GM23338 (cell line): ENCODE data around the gene CYP4Z1. TPM values are rescaled to one million over a fixed set of nuclear protein-coding genes. Genes with fewer than 3 reads are reported as not detected.
A peak's percentile ranks its signal among the peaks of the same experiment; 100 is the strongest.

ENCODE experiments used
- ATAC-seq: fragments of 200-7000 bp; cut with Tn5 transposase; 3 replicates; pipeline ENCODE4 v1.9.1; 2020
- DNase-seq: peaks from one replicate; pipeline ENCODE4 v3.0.0-alpha.2; 2015; ENCODE audit warnings: low spot score
- H2AFZ ChIP-seq: fragments of 200-600 bp; sonication (generic); 2 replicates; pipeline ENCODE4 v1.8.0; 2016; ENCODE audit warnings: antibody characterized with exemption, mild to moderate bottlenecking, moderate library complexity
- H3F3A ChIP-seq: fragments of 200-600 bp; sonication (generic); replicated peaks from 2 replicates; pipeline ENCODE4 v1.8.0; 2017; ENCODE audit warnings: antibody characterized with exemption, mixed run types, low read depth
- H3K27ac ChIP-seq: fragments of 200-600 bp; sonication (generic); 2 replicates; pipeline ENCODE4 v1.6.1; 2016; ENCODE audit warnings: low read depth
- H3K27me3 ChIP-seq: fragments of 200-600 bp; sonication (generic); 2 replicates; pipeline ENCODE4 v1.8.0; 2016; ENCODE audit warnings: mild to moderate bottlenecking, mixed run types, moderate library complexity; ENCODE audit not compliant: insufficient read depth
- H3K36me3 ChIP-seq: fragments of 200-600 bp; sonication (generic); 2 replicates; pipeline ENCODE4 v1.8.0; 2016; ENCODE audit warnings: mild to moderate bottlenecking; ENCODE audit not compliant: insufficient read depth
- H3K4me1 ChIP-seq: fragments of 200-600 bp; sonication (generic); 2 replicates; pipeline ENCODE4 v1.8.0; 2016; ENCODE audit warnings: mild to moderate bottlenecking, moderate library complexity; ENCODE audit not compliant: insufficient read depth
- H3K4me2 ChIP-seq: fragments of 200-600 bp; sonication (generic); 2 replicates; pipeline ENCODE4 v1.7.1; 2017; ENCODE audit warnings: mixed run types
- H3K4me3 ChIP-seq: fragments of 200-600 bp; sonication (generic); 2 replicates; pipeline ENCODE4 v1.6.1; 2016; ENCODE audit warnings: mixed run types
- H3K79me2 ChIP-seq: fragments of 200-600 bp; sonication (generic); replicated peaks from 2 replicates; pipeline ENCODE4 v1.8.0; 2017; ENCODE audit warnings: mild to moderate bottlenecking; ENCODE audit not compliant: insufficient read depth
- H3K9me2 ChIP-seq: fragments of 200-600 bp; sonication (generic); 2 replicates; pipeline ENCODE4 v1.8.0; 2017; ENCODE audit not compliant: insufficient read depth
- H4K20me1 ChIP-seq: fragments of 200-600 bp; sonication (generic); replicated peaks from 2 replicates; pipeline ENCODE4 v1.8.0; 2017; ENCODE audit warnings: mild to moderate bottlenecking; ENCODE audit not compliant: insufficient read depth
- H3K27ac Mint-ChIP-seq: 2 replicates; pipeline ENCODE4 v1.8.0; 2020; ENCODE audit warnings: inconsistent platforms, mild to moderate bottlenecking, moderate library complexity, mixed read lengths
- H3K27me3 Mint-ChIP-seq: 3 replicates; pipeline ENCODE4 v1.8.0; 2022; ENCODE audit warnings: low read depth, mild to moderate bottlenecking, moderate library complexity, mixed read lengths, inconsistent platforms; ENCODE audit not compliant: insufficient read depth, poor library complexity
- H3K36me3 Mint-ChIP-seq: 3 replicates; pipeline ENCODE4 v1.8.0; 2021; ENCODE audit warnings: low read depth, mild to moderate bottlenecking, inconsistent platforms, moderate library complexity, mixed read lengths
- H3K4me1 Mint-ChIP-seq: 3 replicates; pipeline ENCODE4 v1.8.0; 2020; ENCODE audit warnings: mild to moderate bottlenecking, inconsistent platforms, mixed read lengths
- H3K4me3 Mint-ChIP-seq: 3 replicates; pipeline ENCODE4 v1.8.0; 2021; ENCODE audit warnings: moderate library complexity, mild to moderate bottlenecking, inconsistent platforms, mixed read lengths
- H3K9me3 Mint-ChIP-seq: 3 replicates; pipeline ENCODE4 v1.8.0; 2020; ENCODE audit warnings: moderate library complexity, mild to moderate bottlenecking, inconsistent platforms, mixed read lengths
- CREB1 ChIP-seq: fragments of 250-450 bp; sonication (Bioruptor Pico); IDR thresholded peaks from 2 replicates; pipeline ENCODE4 v1.5.0; 2020; ENCODE audit warnings: low read depth, mild to moderate bottlenecking, moderate library complexity
- CTCF ChIP-seq, 2 experiments: fragments of 200-600 bp in 1 of 2; sonication (generic) in 1 of 2; conservative IDR thresholded peaks; 2 replicates each; pipeline versions ENCODE4 v1.5.1 to v1.6.1; 2016 to 2017; ENCODE audit warnings: antibody characterized with exemption in 2 of 2, low read depth in 2 of 2, mild to moderate bottlenecking in 2 of 2, moderate library complexity in 1 of 2
- EZH2phosphoT487 ChIP-seq: fragments of 200-600 bp; sonication (generic); IDR thresholded peaks from one replicate; pipeline ENCODE4 v1.8.1; 2018; ENCODE audit warnings: antibody characterized with exemption; ENCODE audit not compliant: unreplicated experiment
- JUNB ChIP-seq: IDR thresholded peaks from one replicate; pipeline ENCODE4 v1.6.1; 2016; ENCODE audit warnings: antibody characterized with exemption; ENCODE audit not compliant: unreplicated experiment
- POLR2AphosphoS5 ChIP-seq: IDR thresholded peaks from 2 replicates; pipeline ENCODE4 v1.6.1; 2016; ENCODE audit warnings: antibody characterized with exemption, low read depth
- ZNF331 ChIP-seq: fragments of 250-450 bp; sonication (Bioruptor Pico); IDR thresholded peaks from 2 replicates; pipeline ENCODE4 v1.5.0; 2020; ENCODE audit warnings: low read depth, mild to moderate bottlenecking, moderate library complexity
- ZNF462 ChIP-seq: fragments of 250-450 bp; sonication (Bioruptor Pico); IDR thresholded peaks from 2 replicates; pipeline ENCODE4 v1.5.0; 2020; ENCODE audit warnings: mild to moderate bottlenecking, moderate library complexity
- polyA plus RNA-seq: library from polyadenylated mRNA; unstranded; fragments of >200 nt; fragmentation: Nextera tagmentation; extraction: Ambion mirVana; gene quantifications from 2 replicates; pipeline ENCODE4 v1.2.1, GENCODE V29; 2016
- total RNA-seq: library from RNA; depleted of rRNA; stranded (reverse); fragments of >200 nt; shearing (Covaris generic); gene quantifications from 2 replicates; pipeline ENCODE4 v1.2.3, GENCODE V29; 2014

The CYP4Z1 gene
- total and polyA plus RNA-seq, 2 experiments from 2014 or later: not detected

GRCh38 chr1:47023268-47024140, 43.5 kb upstream of the CYP4Z1 start, which contains the start of gene CYP4X1:
CYP4X1 (plus strand) TSS chr1:47023669; CDS start chr1:47023818, 149 bp downstream.
- Histone ChIP-seq H3F3A (0 out of 2 replicates have a peak, but pooled peaks cover 4% of the 10 kb centered on the region), H3K4me3 (peak within 1 kb of the TSS; percentile 85), H3K9me2 (no peaks in the 10 kb centered on the region), H3K36me3 (no peaks in the 10 kb centered on the region), H2AFZ (peak within 1 kb of the TSS; percentile 98), H3K27me3 (peaks cover 27% of the 10 kb centered on the region), H3K27ac (no peak within 1 kb of the TSS), H3K4me1 (peaks cover 24% of the 10 kb centered on the region), H3K79me2 (no peaks in the 10 kb centered on the region), H4K20me1 (no peaks in the 10 kb centered on the region), H3K4me2 (peak within 1 kb of the TSS; percentile 86)
- H3K4me3 Mint-ChIP-seq: peak within 1 kb of the TSS; percentile 76
- DNase-seq (peak; percentile 71), ATAC-seq (peak; percentile 94)
- H3K4me1 Mint-ChIP-seq: peaks cover 28% of the 10 kb centered on the region
- no peak for TF ChIP-seq POLR2AphosphoS5
- peak in 1 of 2 experiments; percentile 11; a peak in 1 of 4 replicates for TF ChIP-seq CTCF (conservative IDR thresholded peaks at IDR 0.05; ENCODE audit: low read depth in 2 of 2)
- no peaks in the 10 kb centered on the region for H3K9me3 Mint-ChIP-seq
- H3K27me3 Mint-ChIP-seq: peaks cover 11% of the 10 kb centered on the region
- H3K27ac Mint-ChIP-seq: no peak within 1 kb of the TSS
- H3K36me3 Mint-ChIP-seq: no peaks in the 10 kb centered on the region

GRCh38 chr1:47024141-47024801, 42.8 kb upstream of the CYP4Z1 start:
- TF ChIP-seq CREB1 (no peak), ZNF462 (CRISPR knock-in tag) (no peak), CTCF (conservative IDR thresholded peaks at IDR 0.05; ENCODE audit: low read depth in 2 of 2) (no peak), EZH2phosphoT487 (no peak), ZNF331 (CRISPR knock-in tag) (no peak), JUNB (no peak)
- Histone ChIP-seq H3K79me2 (no peaks in the 10 kb centered on the region), H4K20me1 (no peaks in the 10 kb centered on the region), H3K4me2 (peak overlapping the region; percentile 86), H3K9me2 (no peaks in the 10 kb centered on the region), H3K4me1 (peaks cover 20% of the 10 kb centered on the region), H3K36me3 (no peaks in the 10 kb centered on the region), H3K27me3 (peaks cover 27% of the 10 kb centered on the region), H3F3A (0 out of 2 replicates have a peak, but pooled peaks cover 4% of the 10 kb centered on the region), H2AFZ (peak overlapping the region; percentile 98), H3K4me3 (peak overlapping the region; percentile 85), H3K27ac (no peak overlapping the region)
- Mint-ChIP-seq H3K36me3 (no peaks in the 10 kb centered on the region), H3K27ac (no peak overlapping the region), H3K4me3 (peak overlapping the region; percentile 76), H3K27me3 (peaks cover 11% of the 10 kb centered on the region), H3K4me1 (peaks cover 27% of the 10 kb centered on the region), H3K9me3 (no peaks in the 10 kb centered on the region)
- DNase-seq: peak; percentile 25
- ATAC-seq: peak; percentile 10; the same call in 2 of the 3 replicates
